H1 (cell line): ENCODE results near the gene NME7. TPM values are rescaled to one million over a fixed set of nuclear protein-coding genes. Genes with fewer than 3 reads are reported as not detected.

Source experiments
- CHD2 ChIP-seq: IDR thresholded peaks from 2 replicates; pipeline ENCODE4 v1.6.1; 2012; ENCODE audit warnings: low read length, improper control_type of control experiment
- GTF2F1 ChIP-seq: IDR thresholded peaks from 2 replicates; pipeline ENCODE4 v1.6.1; 2012; ENCODE audit warnings: low read depth, low read length, improper control_type of control experiment, borderline replicate concordance
- RNF2 ChIP-seq: fragments of 200-900, 300-1000 bp; sonication (generic); IDR thresholded peaks from 2 replicates; pipeline ENCODE4 v1.7.1; 2016; ENCODE audit warnings: borderline replicate concordance, low read depth, mild to moderate bottlenecking, antibody characterized with exemption, low read length; ENCODE audit not compliant: poor library complexity, severe bottlenecking; ENCODE audit errors: missing control alignments
- RXRA ChIP-seq: IDR thresholded peaks from 2 replicates; pipeline ENCODE4 v1.6.1; 2011; ENCODE audit warnings: low read depth, mild to moderate bottlenecking, low read length, moderate library complexity; ENCODE audit not compliant: insufficient read depth
- SAP30 ChIP-seq: fragments of 300-600 bp; sonication (generic); IDR thresholded peaks from 2 replicates; pipeline ENCODE4 v1.7.1; 2012; ENCODE audit warnings: low read length, moderate library complexity, mild to moderate bottlenecking, inconsistent platforms; ENCODE audit not compliant: insufficient read depth, insufficient replicate concordance
- polyA plus RNA-seq, 7 experiments: library from polyadenylated mRNA; depleted of rRNA in 3 of 7; stranded (reverse) in 5 of 7; unstranded in 2 of 7; fragments of >200 nt in 5 of 7; fragments of 200-250 nt in 2 of 7; gene quantifications; 1 replicate in 5 of 7; 2 replicates in 1 of 7; 4 replicates in 1 of 7; pipeline versions ENCODE4 v1.2.1 to v1.2.3, GENCODE V29; 2011 to 2013; ENCODE audit warnings: missing spikeins in 2 of 7, mixed read lengths in 2 of 7
- total RNA-seq: library from RNA; stranded (reverse); fragmentation: NEBNext Ultra II Directional; extraction: Animal tissue kit (Norgen Biotek cat#: 25700); gene quantifications from 2 replicates; pipeline ENCODE4 v1.2.1, GENCODE V29; 2021
- TF ChIP-seq, protein P1 (sequence below): fragments of 300-600 bp; sonication (generic); IDR thresholded peaks from 2 replicates; pipeline ENCODE4 v1.7.1; 2012; ENCODE audit warnings: low read length, moderate library complexity, mild to moderate bottlenecking, inconsistent platforms; ENCODE audit not compliant: insufficient replicate concordance
- TF ChIP-seq, protein P2 (sequence below): IDR thresholded peaks from 2 replicates; pipeline ENCODE4 v1.6.1; 2012; ENCODE audit warnings: low read length, inconsistent platforms

Gene NME7
- total and polyA plus RNA-seq, 2 of the 8 experiments (the other 6 are each of a cell fraction or from before 2014, with no cell fraction given): 11.6 to 28.5 TPM

DNA sequence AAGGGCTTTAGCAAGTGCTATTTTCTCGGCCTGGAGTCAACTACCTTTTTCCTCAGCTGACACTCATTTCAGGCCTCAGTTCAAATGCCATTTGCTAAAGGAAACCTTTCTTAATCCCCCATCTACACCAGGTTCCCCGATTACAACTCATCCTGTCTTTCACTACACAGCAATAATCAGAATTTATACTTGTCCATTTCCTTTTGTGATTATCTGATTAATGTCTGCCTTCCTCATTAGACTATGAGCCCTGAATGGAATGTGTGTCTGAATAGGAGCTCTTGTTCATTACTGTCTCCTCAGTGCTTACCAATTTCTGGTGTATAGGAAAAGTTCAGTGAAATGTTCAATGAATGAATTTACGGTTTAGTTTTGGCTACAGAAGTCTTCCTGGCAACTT lies 224.3 kb downstream of the NME7 start (continued):
- TF ChIP-seq, protein P1, sequence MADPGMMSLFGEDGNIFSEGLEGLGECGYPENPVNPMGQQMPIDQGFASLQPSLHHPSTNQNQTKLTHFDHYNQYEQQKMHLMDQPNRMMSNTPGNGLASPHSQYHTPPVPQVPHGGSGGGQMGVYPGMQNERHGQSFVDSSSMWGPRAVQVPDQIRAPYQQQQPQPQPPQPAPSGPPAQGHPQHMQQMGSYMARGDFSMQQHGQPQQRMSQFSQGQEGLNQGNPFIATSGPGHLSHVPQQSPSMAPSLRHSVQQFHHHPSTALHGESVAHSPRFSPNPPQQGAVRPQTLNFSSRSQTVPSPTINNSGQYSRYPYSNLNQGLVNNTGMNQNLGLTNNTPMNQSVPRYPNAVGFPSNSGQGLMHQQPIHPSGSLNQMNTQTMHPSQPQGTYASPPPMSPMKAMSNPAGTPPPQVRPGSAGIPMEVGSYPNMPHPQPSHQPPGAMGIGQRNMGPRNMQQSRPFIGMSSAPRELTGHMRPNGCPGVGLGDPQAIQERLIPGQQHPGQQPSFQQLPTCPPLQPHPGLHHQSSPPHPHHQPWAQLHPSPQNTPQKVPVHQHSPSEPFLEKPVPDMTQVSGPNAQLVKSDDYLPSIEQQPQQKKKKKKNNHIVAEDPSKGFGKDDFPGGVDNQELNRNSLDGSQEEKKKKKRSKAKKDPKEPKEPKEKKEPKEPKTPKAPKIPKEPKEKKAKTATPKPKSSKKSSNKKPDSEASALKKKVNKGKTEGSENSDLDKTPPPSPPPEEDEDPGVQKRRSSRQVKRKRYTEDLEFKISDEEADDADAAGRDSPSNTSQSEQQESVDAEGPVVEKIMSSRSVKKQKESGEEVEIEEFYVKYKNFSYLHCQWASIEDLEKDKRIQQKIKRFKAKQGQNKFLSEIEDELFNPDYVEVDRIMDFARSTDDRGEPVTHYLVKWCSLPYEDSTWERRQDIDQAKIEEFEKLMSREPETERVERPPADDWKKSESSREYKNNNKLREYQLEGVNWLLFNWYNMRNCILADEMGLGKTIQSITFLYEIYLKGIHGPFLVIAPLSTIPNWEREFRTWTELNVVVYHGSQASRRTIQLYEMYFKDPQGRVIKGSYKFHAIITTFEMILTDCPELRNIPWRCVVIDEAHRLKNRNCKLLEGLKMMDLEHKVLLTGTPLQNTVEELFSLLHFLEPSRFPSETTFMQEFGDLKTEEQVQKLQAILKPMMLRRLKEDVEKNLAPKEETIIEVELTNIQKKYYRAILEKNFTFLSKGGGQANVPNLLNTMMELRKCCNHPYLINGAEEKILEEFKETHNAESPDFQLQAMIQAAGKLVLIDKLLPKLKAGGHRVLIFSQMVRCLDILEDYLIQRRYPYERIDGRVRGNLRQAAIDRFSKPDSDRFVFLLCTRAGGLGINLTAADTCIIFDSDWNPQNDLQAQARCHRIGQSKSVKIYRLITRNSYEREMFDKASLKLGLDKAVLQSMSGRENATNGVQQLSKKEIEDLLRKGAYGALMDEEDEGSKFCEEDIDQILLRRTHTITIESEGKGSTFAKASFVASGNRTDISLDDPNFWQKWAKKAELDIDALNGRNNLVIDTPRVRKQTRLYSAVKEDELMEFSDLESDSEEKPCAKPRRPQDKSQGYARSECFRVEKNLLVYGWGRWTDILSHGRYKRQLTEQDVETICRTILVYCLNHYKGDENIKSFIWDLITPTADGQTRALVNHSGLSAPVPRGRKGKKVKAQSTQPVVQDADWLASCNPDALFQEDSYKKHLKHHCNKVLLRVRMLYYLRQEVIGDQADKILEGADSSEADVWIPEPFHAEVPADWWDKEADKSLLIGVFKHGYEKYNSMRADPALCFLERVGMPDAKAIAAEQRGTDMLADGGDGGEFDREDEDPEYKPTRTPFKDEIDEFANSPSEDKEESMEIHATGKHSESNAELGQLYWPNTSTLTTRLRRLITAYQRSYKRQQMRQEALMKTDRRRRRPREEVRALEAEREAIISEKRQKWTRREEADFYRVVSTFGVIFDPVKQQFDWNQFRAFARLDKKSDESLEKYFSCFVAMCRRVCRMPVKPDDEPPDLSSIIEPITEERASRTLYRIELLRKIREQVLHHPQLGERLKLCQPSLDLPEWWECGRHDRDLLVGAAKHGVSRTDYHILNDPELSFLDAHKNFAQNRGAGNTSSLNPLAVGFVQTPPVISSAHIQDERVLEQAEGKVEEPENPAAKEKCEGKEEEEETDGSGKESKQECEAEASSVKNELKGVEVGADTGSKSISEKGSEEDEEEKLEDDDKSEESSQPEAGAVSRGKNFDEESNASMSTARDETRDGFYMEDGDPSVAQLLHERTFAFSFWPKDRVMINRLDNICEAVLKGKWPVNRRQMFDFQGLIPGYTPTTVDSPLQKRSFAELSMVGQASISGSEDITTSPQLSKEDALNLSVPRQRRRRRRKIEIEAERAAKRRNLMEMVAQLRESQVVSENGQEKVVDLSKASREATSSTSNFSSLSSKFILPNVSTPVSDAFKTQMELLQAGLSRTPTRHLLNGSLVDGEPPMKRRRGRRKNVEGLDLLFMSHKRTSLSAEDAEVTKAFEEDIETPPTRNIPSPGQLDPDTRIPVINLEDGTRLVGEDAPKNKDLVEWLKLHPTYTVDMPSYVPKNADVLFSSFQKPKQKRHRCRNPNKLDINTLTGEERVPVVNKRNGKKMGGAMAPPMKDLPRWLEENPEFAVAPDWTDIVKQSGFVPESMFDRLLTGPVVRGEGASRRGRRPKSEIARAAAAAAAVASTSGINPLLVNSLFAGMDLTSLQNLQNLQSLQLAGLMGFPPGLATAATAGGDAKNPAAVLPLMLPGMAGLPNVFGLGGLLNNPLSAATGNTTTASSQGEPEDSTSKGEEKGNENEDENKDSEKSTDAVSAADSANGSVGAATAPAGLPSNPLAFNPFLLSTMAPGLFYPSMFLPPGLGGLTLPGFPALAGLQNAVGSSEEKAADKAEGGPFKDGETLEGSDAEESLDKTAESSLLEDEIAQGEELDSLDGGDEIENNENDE: no peak
- no peak for TF ChIP-seq RXRA
- TF ChIP-seq SAP30: no peak
- no peak for TF ChIP-seq CHD2
- TF ChIP-seq GTF2F1: no peak
- TF ChIP-seq, protein P2, sequence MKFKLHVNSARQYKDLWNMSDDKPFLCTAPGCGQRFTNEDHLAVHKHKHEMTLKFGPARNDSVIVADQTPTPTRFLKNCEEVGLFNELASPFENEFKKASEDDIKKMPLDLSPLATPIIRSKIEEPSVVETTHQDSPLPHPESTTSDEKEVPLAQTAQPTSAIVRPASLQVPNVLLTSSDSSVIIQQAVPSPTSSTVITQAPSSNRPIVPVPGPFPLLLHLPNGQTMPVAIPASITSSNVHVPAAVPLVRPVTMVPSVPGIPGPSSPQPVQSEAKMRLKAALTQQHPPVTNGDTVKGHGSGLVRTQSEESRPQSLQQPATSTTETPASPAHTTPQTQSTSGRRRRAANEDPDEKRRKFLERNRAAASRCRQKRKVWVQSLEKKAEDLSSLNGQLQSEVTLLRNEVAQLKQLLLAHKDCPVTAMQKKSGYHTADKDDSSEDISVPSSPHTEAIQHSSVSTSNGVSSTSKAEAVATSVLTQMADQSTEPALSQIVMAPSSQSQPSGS: no peak
- TF ChIP-seq RNF2: no peak
